Body of pancreas (tissue), 4 donors: ENCODE measurements around the gene ZNF146. TPM values are rescaled to one million over a fixed set of nuclear protein-coding genes. Genes with fewer than 3 reads are reported as not detected.
"Not testable (repeated sequence)": the region's sequence is repeated elsewhere in the genome, so short reads cannot be mapped to it uniquely, and the experiment has no call there.

Experiments
- ATAC-seq: fragments of 150-250 bp; one replicate; pipeline ENCODE4 v1.9.1; 2016
- DNase-seq, 4 donors: peaks; one replicate each; pipeline ENCODE4 v3.0.0-alpha.2; 2019
- H3K27ac ChIP-seq, 4 donors: fragments of 200-600 bp; sonication (generic); 1 replicate in 3 of 4; 2 replicates in 1 of 4; pipeline versions ENCODE4 v1.5.1 to v1.6.1; 2016 to 2019; ENCODE audit warnings: mild to moderate bottlenecking in 1 of 4, mixed read lengths in 1 of 4, moderate library complexity in 1 of 4
- H3K27me3 ChIP-seq, 2 donors: fragments of 200-600 bp; sonication (generic); one replicate each; pipeline ENCODE4 v1.6.0; 2016; ENCODE audit warnings: mild to moderate bottlenecking in 1 of 2
- H3K36me3 ChIP-seq, 2 donors: fragments of 200-600 bp; sonication (generic); replicated peaks in 1 of 2; 2 replicates each; pipeline ENCODE4 v1.5.1; 2016; ENCODE audit warnings: low read depth in 2 of 2; ENCODE audit not compliant: insufficient read depth in 1 of 2
- H3K4me1 ChIP-seq: fragments of 200-600 bp; sonication (generic); one replicate; pipeline ENCODE4 v1.6.0; 2016
- H3K4me3 ChIP-seq, 2 donors: fragments of 200-600 bp; sonication (generic); 1 replicate in 1 of 2; 2 replicates in 1 of 2; pipeline ENCODE4 v1.5.1; 2016 to 2019
- H3K9me3 ChIP-seq, 3 donors: fragments of 200-600 bp; sonication (generic); 1 replicate in 2 of 3; 2 replicates in 1 of 3; pipeline ENCODE4 v1.5.1; 2016
- CTCF ChIP-seq, 7 experiments: fragments of 450-650 bp in 4 of 7; fragments of 200-600 bp in 3 of 7; sonication (generic) in 3 of 7; IDR thresholded peaks; one replicate each; pipeline ENCODE4 v1.5.1; 2016 to 2019; ENCODE audit warnings: antibody characterized with exemption in 7 of 7
- POLR2A ChIP-seq, 3 donors: fragments of 450-650 bp; IDR thresholded peaks; one replicate each; pipeline ENCODE4 v1.6.1; 2016; ENCODE audit warnings: antibody characterized with exemption in 3 of 3, mild to moderate bottlenecking in 2 of 3
- WGBS, 2 donors: methylation state at CpG; one replicate each; pipeline ENCODE4 v1.1.5; 2017; 5-methylcytosine and 5-hydroxymethylcytosine counted together
- intact Hi-C: fragments of 100-400 bp; cut with DNase I; formaldehyde crosslinking; loops from one replicate; pipeline ENCODE4 v1.15.1; 2023
- total RNA-seq, 2 donors: library from RNA; depleted of rRNA; stranded (reverse); fragments of >200 nt; gene quantifications; one replicate each; pipeline ENCODE4 v1.1.0, GENCODE V29; 2016

The ZNF146 gene
- total RNA-seq = 10 to 100 TPM; 23.7 to 38.7 TPM

GRCh38 chr19:36214386-36215275, at the start of gene ZNF146, which contains the start of gene ZNF565:
TSS of gene ZNF146 (plus strand) at chr19:36215106. CDS start at chr19:36236441, 21,335 bp downstream.
TSS of gene ZNF565 (minus strand) at chr19:36214665. CDS start at chr19:36201985, 12,680 bp downstream.
- intact Hi-C loops = no loop called here
- Histone ChIP-seq H3K4me3 (peak within 1 kb of the TSS; percentile 61), H3K36me3 (no peaks in the 10 kb centered on the region), H3K27me3 (no peaks in the 10 kb centered on the region), H3K9me3 (no peaks in the 10 kb centered on the region), H3K4me1 (peaks cover 20% of the 10 kb centered on the region), H3K27ac (peak within 1 kb of the TSS; percentile 86 to 91 (median 89))
- TF ChIP-seq CTCF (IDR thresholded peaks at IDR 0.05) (peak in 4 of 7 experiments; percentile 31 to 48 (median 40)), POLR2A (IDR thresholded peaks at IDR 0.05) (peak; percentile 49 to 86 (median 85))
- 1% methylated on average over 15 to 73 of the region's 73 CpGs for WGBS, 2 donors
- DNase-seq = peak; percentile 97 to 99 (median 98)
- ATAC-seq = peak; percentile 96

- 26 to 33% methylated on average over 9 of the region's 9 CpGs for WGBS, 2 donors
These were observed 45.7 kb upstream of the ZNF146 start for GRCh38 chr19:36169084-36169760.

GRCh38 chr19:36172852-36173251, 42.1 kb upstream of the ZNF146 start:
- Histone ChIP-seq H3K9me3 (no peaks in the 10 kb centered on the region), H3K36me3 (no peaks in the 10 kb centered on the region), H3K4me3 (no peak overlapping the region), H3K27ac (no peak overlapping the region), H3K27me3 (no peaks in the 10 kb centered on the region), H3K4me1 (peaks cover 13% of the 10 kb centered on the region)
- DNase-seq (no peak), ATAC-seq (no peak)
- WGBS, 2 donors = 77 to 79% methylated on average over 5 of the region's 5 CpGs
- TF ChIP-seq POLR2A (IDR thresholded peaks at IDR 0.05) (no peak), CTCF (IDR thresholded peaks at IDR 0.05) (no peak)
- intact Hi-C loops = loop anchor here (5.0 kb wide), 1 partner anchor 51 kb away; no protein-coding TSS in a partner anchor

More at GRCh38 chr19:36169084-36169760, 45.7 kb upstream of the ZNF146 start:
- peaks cover 13% of the 10 kb centered on the region for H3K4me1 ChIP-seq
- H3K9me3 ChIP-seq = no peaks in the 10 kb centered on the region
- TF ChIP-seq POLR2A (IDR thresholded peaks at IDR 0.05) = no peak
- no peak for TF ChIP-seq CTCF (IDR thresholded peaks at IDR 0.05)
- peak overlapping the region in 2 of 4 donors; percentile 51 to 53 for H3K27ac ChIP-seq
- H3K36me3 ChIP-seq = no peaks in the 10 kb centered on the region
- ATAC-seq (peak; percentile 61), DNase-seq (peak in 2 of 4 donors; percentile 16 to 25)
- no peaks in the 10 kb centered on the region for H3K27me3 ChIP-seq
- no peak overlapping the region for H3K4me3 ChIP-seq
- intact Hi-C loops = no loop called here

- peaks cover 10% of the 10 kb centered on the region for H3K4me1 ChIP-seq
- ATAC-seq, H3K4me3 ChIP-seq, H3K27ac ChIP-seq, DNase-seq, H3K9me3 ChIP-seq, H3K36me3 ChIP-seq, H3K27me3 ChIP-seq: not testable (repeated sequence)
- intact Hi-C loops = loop anchor here (5.0 kb wide), 1 partner anchor 52 kb away; no protein-coding TSS in a partner anchor
- WGBS, 2 donors = 74 to 76% methylated on average over 7 to 8 of the region's 8 CpGs
These were observed 41.1 kb upstream of the ZNF146 start for GRCh38 chr19:36173846-36174245.

- WGBS, 2 donors = 41 to 69% methylated on average over 2 of the region's 2 CpGs
- H3K27ac ChIP-seq, H3K9me3 ChIP-seq, H3K4me3 ChIP-seq, H3K36me3 ChIP-seq, intact Hi-C loops, H3K4me1 ChIP-seq, ATAC-seq, DNase-seq, H3K27me3 ChIP-seq: not testable (repeated sequence)
These were observed 35.8 kb upstream of the ZNF146 start for GRCh38 chr19:36179077-36179476.
